Transverse colon (tissue), 3 donors: Measurements from ENCODE around the gene FYB1.

Source experiments
- POLR2A ChIP-seq: fragments of 450-650 bp; IDR thresholded peaks from one replicate; pipeline ENCODE4 v1.6.1; 2016; ENCODE audit warnings: antibody characterized with exemption, mild to moderate bottlenecking, moderate library complexity
- TF ChIP-seq, protein P1 (sequence below), 5 experiments: fragments of 200-600 bp in 3 of 5; fragments of 450-650 bp in 2 of 5; sonication (generic) in 3 of 5; IDR thresholded peaks; 1 replicate in 2 of 5; 2 replicates in 3 of 5; pipeline ENCODE4 v1.5.1; 2016 to 2017; ENCODE audit warnings: antibody characterized with exemption in 5 of 5, inconsistent platforms in 3 of 5, mild to moderate bottlenecking in 2 of 5, moderate library complexity in 1 of 5

DNA sequence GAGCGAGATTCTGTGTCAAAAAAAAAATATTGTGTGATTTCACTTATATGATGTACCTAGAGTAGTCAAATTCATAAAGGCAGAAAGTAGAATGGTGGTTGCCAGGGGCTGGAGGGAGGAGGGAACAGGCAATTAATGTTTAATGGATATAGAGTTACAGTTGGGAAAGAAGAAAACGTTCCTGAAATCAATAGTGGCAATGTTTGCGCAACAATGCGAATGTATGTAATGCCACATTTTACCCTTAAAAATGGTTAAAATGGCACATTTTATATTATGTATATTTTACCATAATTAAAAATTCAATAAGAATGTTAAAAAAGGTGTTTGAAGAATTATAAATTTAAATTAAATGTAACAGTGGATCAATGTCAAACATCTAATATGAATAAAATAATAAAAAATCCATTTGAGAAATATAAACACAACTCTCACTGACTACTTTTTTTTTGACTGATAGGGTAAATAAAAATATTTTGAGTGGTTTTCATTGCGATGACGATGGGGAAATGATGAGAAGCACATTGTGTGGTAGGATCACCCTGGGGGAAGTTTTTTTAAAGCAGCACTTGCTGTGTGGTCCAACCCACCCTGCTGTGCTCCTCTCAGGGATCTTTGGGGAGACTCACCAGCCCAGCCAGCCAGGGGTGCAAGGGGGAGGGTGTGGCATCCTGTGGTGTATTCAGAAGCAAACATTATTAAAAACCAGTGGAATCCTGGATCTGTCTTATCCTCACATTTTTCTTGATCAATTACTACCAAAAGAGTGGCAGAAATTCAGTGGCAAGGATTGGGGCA lies 4.3 kb downstream of the FYB1 start:
- TF ChIP-seq, protein P1, sequence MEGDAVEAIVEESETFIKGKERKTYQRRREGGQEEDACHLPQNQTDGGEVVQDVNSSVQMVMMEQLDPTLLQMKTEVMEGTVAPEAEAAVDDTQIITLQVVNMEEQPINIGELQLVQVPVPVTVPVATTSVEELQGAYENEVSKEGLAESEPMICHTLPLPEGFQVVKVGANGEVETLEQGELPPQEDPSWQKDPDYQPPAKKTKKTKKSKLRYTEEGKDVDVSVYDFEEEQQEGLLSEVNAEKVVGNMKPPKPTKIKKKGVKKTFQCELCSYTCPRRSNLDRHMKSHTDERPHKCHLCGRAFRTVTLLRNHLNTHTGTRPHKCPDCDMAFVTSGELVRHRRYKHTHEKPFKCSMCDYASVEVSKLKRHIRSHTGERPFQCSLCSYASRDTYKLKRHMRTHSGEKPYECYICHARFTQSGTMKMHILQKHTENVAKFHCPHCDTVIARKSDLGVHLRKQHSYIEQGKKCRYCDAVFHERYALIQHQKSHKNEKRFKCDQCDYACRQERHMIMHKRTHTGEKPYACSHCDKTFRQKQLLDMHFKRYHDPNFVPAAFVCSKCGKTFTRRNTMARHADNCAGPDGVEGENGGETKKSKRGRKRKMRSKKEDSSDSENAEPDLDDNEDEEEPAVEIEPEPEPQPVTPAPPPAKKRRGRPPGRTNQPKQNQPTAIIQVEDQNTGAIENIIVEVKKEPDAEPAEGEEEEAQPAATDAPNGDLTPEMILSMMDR (IDR thresholded peaks at IDR 0.05): no peak
- TF ChIP-seq POLR2A: no peak
